Activated T-helper 1 cell treated with anti-CD3 and anti-CD28 coated beads, Interleukin-12 subunit alpha, Interleukin-12 subunit beta, Interleukin-2, Interleukin-4 antibody, amounts not matched to agents 30 ng/mL and 10 ng/mL and 1 ng/mL, durations not matched to agents 14 hours and 24 hours and 36 hours (primary cell): Measurements from ENCODE around the gene LRRC3B. TPM values are rescaled to one million over a fixed set of nuclear protein-coding genes. Genes with fewer than 3 reads are reported as not detected.

Experiments used
- DNase-seq: peaks from one replicate; pipeline ENCODE4 v3.0.0; 2021; ENCODE audit warnings: low spot score
- H3K27ac Mint-ChIP-seq: one replicate; pipeline ENCODE4 v1.8.0; 2021; ENCODE audit warnings: mild to moderate bottlenecking, mixed read lengths
- H3K27me3 Mint-ChIP-seq: one replicate; pipeline ENCODE4 v1.8.0; 2022; ENCODE audit warnings: mild to moderate bottlenecking, moderate library complexity, mixed read lengths; ENCODE audit not compliant: insufficient read depth
- H3K36me3 Mint-ChIP-seq: one replicate; pipeline ENCODE4 v1.8.0; 2021; ENCODE audit warnings: low read depth, mixed read lengths
- H3K4me1 Mint-ChIP-seq: one replicate; pipeline ENCODE4 v1.8.0; 2021; ENCODE audit warnings: low read depth, mixed read lengths
- H3K4me3 Mint-ChIP-seq: one replicate; pipeline ENCODE4 v1.8.0; 2021; ENCODE audit warnings: mild to moderate bottlenecking, moderate library complexity, mixed read lengths
- H3K9me3 Mint-ChIP-seq: one replicate; pipeline ENCODE4 v1.8.0; 2021; ENCODE audit warnings: mixed read lengths
- intact Hi-C: fragments of 100-400 bp; cut with micrococcal nuclease; formaldehyde crosslinking; loops from one replicate; pipeline ENCODE4 v1.15.1; 2024
- total RNA-seq: library from RNA; stranded (reverse); gene quantifications from 2 replicates; pipeline ENCODE4 v1.2.3, GENCODE V29; 2022

LRRC3B gene
- total RNA-seq, 1 donor from 2014 or later: not detected

- intact Hi-C loops: no loop called here
These were observed 64.9 kb downstream of the LRRC3B start for GRCh38 chr3:26687466-26687865.

GRCh38 chr3:26699553-26699952 is 77.0 kb downstream of the LRRC3B start:
- no peaks in the 10 kb centered on the region for H3K9me3 Mint-ChIP-seq
- intact Hi-C loops: no loop called here
- no peak for DNase-seq
- no peak overlapping the region for H3K4me3 Mint-ChIP-seq
- no peaks in the 10 kb centered on the region for H3K27me3 Mint-ChIP-seq
- no peak overlapping the region for H3K27ac Mint-ChIP-seq
- H3K4me1 Mint-ChIP-seq: no peaks in the 10 kb centered on the region
- H3K36me3 Mint-ChIP-seq: no peaks in the 10 kb centered on the region

More at GRCh38 chr3:26687466-26687865, 64.9 kb downstream of the LRRC3B start:
- H3K4me1 Mint-ChIP-seq: no peaks in the 10 kb centered on the region
- H3K9me3 Mint-ChIP-seq: no peaks in the 10 kb centered on the region
- no peak overlapping the region for H3K4me3 Mint-ChIP-seq
- no peaks in the 10 kb centered on the region for H3K36me3 Mint-ChIP-seq
- no peak for DNase-seq
- no peaks in the 10 kb centered on the region for H3K27me3 Mint-ChIP-seq
- H3K27ac Mint-ChIP-seq: no peak overlapping the region

- intact Hi-C loops: no loop called here
- no peaks in the 10 kb centered on the region for H3K9me3 Mint-ChIP-seq
- H3K36me3 Mint-ChIP-seq: no peaks in the 10 kb centered on the region
- no peak for DNase-seq
- no peaks in the 10 kb centered on the region for H3K27me3 Mint-ChIP-seq
- H3K27ac Mint-ChIP-seq: no peak overlapping the region
- H3K4me3 Mint-ChIP-seq: no peak overlapping the region
- no peaks in the 10 kb centered on the region for H3K4me1 Mint-ChIP-seq
These were observed 80.9 kb downstream of the LRRC3B start for GRCh38 chr3:26703519-26703918.

- Mint-ChIP-seq H3K4me1 (no peaks in the 10 kb centered on the region), H3K27ac (no peak overlapping the region), H3K9me3 (no peaks in the 10 kb centered on the region), H3K27me3 (no peaks in the 10 kb centered on the region), H3K36me3 (no peaks in the 10 kb centered on the region), H3K4me3 (no peak overlapping the region)
- no peak for DNase-seq
- intact Hi-C loops: no loop called here
These were observed 82.2 kb downstream of the LRRC3B start for GRCh38 chr3:26704736-26705135.

- Mint-ChIP-seq H3K27me3 (no peaks in the 10 kb centered on the region), H3K4me3 (no peak overlapping the region), H3K36me3 (no peaks in the 10 kb centered on the region), H3K9me3 (no peaks in the 10 kb centered on the region), H3K4me1 (no peaks in the 10 kb centered on the region), H3K27ac (no peak overlapping the region)
- no peak for DNase-seq
- intact Hi-C loops: no loop called here
These were observed 85.9 kb downstream of the LRRC3B start for GRCh38 chr3:26708501-26708900.

- Mint-ChIP-seq H3K27ac (no peak overlapping the region), H3K4me3 (no peak overlapping the region), H3K4me1 (no peaks in the 10 kb centered on the region), H3K9me3 (no peaks in the 10 kb centered on the region), H3K36me3 (no peaks in the 10 kb centered on the region), H3K27me3 (no peaks in the 10 kb centered on the region)
- no peak for DNase-seq
- intact Hi-C loops: no loop called here
These were observed 89.8 kb downstream of the LRRC3B start for GRCh38 chr3:26712211-26713026.

- DNase-seq: no peak
- H3K36me3 Mint-ChIP-seq: no peaks in the 10 kb centered on the region
- no peaks in the 10 kb centered on the region for H3K9me3 Mint-ChIP-seq
- no peaks in the 10 kb centered on the region for H3K27me3 Mint-ChIP-seq
- H3K27ac Mint-ChIP-seq: no peak overlapping the region
- intact Hi-C loops: no loop called here
- no peak overlapping the region for H3K4me3 Mint-ChIP-seq
- H3K4me1 Mint-ChIP-seq: no peaks in the 10 kb centered on the region
These were observed 90.5 kb downstream of the LRRC3B start for GRCh38 chr3:26713091-26713490.

- H3K4me3 Mint-ChIP-seq: no peak overlapping the region
- no peaks in the 10 kb centered on the region for H3K27me3 Mint-ChIP-seq
- no peak for DNase-seq
- no peak overlapping the region for H3K27ac Mint-ChIP-seq
- H3K36me3 Mint-ChIP-seq: no peaks in the 10 kb centered on the region
- no peaks in the 10 kb centered on the region for H3K9me3 Mint-ChIP-seq
- intact Hi-C loops: no loop called here
- H3K4me1 Mint-ChIP-seq: no peaks in the 10 kb centered on the region
These were observed 91.9 kb downstream of the LRRC3B start for GRCh38 chr3:26714485-26714884.

GRCh38 chr3:26715431-26715830 is 92.9 kb downstream of the LRRC3B start:
- H3K4me3 Mint-ChIP-seq: no peak overlapping the region
- no peaks in the 10 kb centered on the region for H3K27me3 Mint-ChIP-seq
- H3K27ac Mint-ChIP-seq: no peak overlapping the region

GRCh38 chr3:26718315-26718714 is 95.7 kb downstream of the LRRC3B start:
- DNase-seq: no peak
- no peaks in the 10 kb centered on the region for H3K9me3 Mint-ChIP-seq
- H3K4me3 Mint-ChIP-seq: no peak overlapping the region
- H3K27me3 Mint-ChIP-seq: no peaks in the 10 kb centered on the region
- H3K27ac Mint-ChIP-seq: no peak overlapping the region
- H3K36me3 Mint-ChIP-seq: no peaks in the 10 kb centered on the region
- no peaks in the 10 kb centered on the region for H3K4me1 Mint-ChIP-seq
- intact Hi-C loops: no loop called here

More at GRCh38 chr3:26715431-26715830, 92.9 kb downstream of the LRRC3B start:
- intact Hi-C loops: no loop called here
- no peaks in the 10 kb centered on the region for H3K4me1 Mint-ChIP-seq
- DNase-seq: no peak
- no peaks in the 10 kb centered on the region for H3K36me3 Mint-ChIP-seq
- H3K9me3 Mint-ChIP-seq: no peaks in the 10 kb centered on the region

- H3K4me1 Mint-ChIP-seq: no peaks in the 10 kb centered on the region
- intact Hi-C loops: no loop called here
- no peak for DNase-seq
- no peak overlapping the region for H3K4me3 Mint-ChIP-seq
- no peaks in the 10 kb centered on the region for H3K27me3 Mint-ChIP-seq
- H3K9me3 Mint-ChIP-seq: no peaks in the 10 kb centered on the region
- H3K36me3 Mint-ChIP-seq: no peaks in the 10 kb centered on the region
- H3K27ac Mint-ChIP-seq: no peak overlapping the region
These were observed 96.6 kb downstream of the LRRC3B start for GRCh38 chr3:26719134-26719533.

- no peak overlapping the region for H3K4me3 Mint-ChIP-seq
- H3K4me1 Mint-ChIP-seq: no peaks in the 10 kb centered on the region
- H3K27ac Mint-ChIP-seq: no peak overlapping the region
- H3K27me3 Mint-ChIP-seq: no peaks in the 10 kb centered on the region
- intact Hi-C loops: no loop called here
- H3K36me3 Mint-ChIP-seq: no peaks in the 10 kb centered on the region
- no peaks in the 10 kb centered on the region for H3K9me3 Mint-ChIP-seq
- no peak for DNase-seq
These were observed 98.5 kb downstream of the LRRC3B start for GRCh38 chr3:26721047-26721446.

GRCh38 chr3:26731843-26732242 is 109.3 kb downstream of the LRRC3B start:
- Mint-ChIP-seq H3K27me3 (no peaks in the 10 kb centered on the region), H3K27ac (no peak overlapping the region), H3K4me3 (no peak overlapping the region), H3K36me3 (no peaks in the 10 kb centered on the region), H3K4me1 (no peaks in the 10 kb centered on the region), H3K9me3 (peaks cover 9% of the 10 kb centered on the region)
- no peak for DNase-seq
- intact Hi-C loops: no loop called here

GRCh38 chr3:26750263-26750662 is 127.7 kb downstream of the LRRC3B start:
- Mint-ChIP-seq H3K27me3 (no peaks in the 10 kb centered on the region), H3K9me3 (peaks cover 8% of the 10 kb centered on the region), H3K4me3 (no peak overlapping the region), H3K4me1 (no peaks in the 10 kb centered on the region), H3K27ac (no peak overlapping the region), H3K36me3 (no peaks in the 10 kb centered on the region)
- intact Hi-C loops: no loop called here
- DNase-seq: no peak
